Amygdala (tissue), 56 donors: ENCODE data around the gene EPB41L5.
"Not testable (repeated sequence)": the region's sequence is repeated elsewhere in the genome, so short reads cannot be mapped to it uniquely, and the experiment has no call there.

Source experiments
- DNase-seq, 56 donors: peaks; one replicate each; lab custom pipeline; 2025; lab: John Stamatoyannopoulos, UW

The EPB41L5 gene

DNA sequence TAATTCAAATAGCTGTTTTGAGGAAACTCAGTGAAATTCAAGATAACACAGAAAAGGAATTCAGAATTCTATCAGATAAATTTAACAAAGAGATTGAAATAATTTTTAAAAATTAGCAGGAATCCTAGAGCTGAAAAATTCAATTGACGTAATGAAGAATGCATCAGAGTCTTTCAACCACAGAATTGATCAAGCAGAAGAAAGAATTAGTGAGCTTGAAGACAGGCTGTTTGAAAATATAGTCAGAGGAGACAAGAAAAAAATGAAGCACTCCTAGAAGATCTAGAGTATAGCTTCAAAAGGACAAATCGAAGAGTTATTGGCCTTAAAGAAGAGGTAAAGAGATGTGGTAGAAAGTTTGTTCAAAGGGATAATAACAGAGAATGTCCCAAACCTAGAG, 122.1 kb downstream of the EPB41L5 start:
- not testable (repeated sequence) for DNase-seq

DNA sequence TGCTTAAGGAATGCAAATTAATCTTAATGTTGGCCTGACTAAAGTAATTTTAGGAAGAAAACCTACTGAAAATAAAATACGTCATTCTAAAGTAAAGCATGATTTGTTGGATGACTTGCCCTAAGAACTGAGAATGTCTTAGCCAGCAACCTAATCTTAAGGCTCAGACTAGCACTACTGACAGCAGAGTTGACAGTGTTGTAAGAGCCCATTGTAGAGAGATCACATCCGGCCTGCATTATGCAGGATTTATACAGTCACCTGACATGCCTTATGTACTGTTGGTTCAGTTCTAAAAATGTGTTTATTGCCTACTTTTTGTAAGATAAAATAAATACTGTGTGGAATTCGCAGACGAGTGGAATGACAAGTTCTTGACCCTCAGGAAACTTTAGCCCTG, 128.0 kb downstream of the EPB41L5 start:
- no peak for DNase-seq

DNA sequence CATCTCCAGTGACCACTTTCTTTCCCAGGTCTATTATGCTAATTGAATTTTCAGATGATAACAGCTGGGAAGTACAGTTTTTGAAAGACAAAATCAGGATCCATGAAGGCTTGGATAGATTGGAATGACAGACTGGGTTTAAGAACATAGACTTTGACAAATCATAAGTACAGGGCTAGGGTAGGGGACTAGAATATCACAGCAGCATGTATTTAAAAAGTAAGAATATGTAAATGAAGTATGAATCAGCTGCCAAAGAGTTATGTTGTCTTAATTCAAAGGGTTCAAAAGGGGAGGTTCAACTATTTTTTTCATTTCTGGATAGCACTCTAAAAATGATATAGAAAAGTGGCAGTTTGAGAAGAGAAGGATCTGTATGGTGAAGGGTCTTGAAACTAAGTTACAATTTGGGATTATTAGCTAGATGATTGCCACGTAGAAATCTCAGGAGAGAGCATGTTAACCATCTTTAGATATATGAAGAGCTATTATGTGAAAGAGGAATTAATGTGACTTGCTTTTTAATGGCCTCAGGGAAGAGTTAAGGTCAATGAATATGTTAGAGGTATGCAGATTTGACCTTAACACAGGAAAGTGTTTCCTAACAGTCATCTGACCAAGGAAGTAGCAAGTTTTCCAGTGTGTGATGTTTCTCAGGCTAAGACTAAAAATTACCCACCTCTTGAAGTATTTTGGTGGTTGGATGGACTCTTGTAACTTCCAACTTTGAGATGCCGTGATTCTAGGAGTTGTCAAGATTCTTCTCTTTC, 128.6 kb downstream of the EPB41L5 start:
- no peak for DNase-seq

DNA sequence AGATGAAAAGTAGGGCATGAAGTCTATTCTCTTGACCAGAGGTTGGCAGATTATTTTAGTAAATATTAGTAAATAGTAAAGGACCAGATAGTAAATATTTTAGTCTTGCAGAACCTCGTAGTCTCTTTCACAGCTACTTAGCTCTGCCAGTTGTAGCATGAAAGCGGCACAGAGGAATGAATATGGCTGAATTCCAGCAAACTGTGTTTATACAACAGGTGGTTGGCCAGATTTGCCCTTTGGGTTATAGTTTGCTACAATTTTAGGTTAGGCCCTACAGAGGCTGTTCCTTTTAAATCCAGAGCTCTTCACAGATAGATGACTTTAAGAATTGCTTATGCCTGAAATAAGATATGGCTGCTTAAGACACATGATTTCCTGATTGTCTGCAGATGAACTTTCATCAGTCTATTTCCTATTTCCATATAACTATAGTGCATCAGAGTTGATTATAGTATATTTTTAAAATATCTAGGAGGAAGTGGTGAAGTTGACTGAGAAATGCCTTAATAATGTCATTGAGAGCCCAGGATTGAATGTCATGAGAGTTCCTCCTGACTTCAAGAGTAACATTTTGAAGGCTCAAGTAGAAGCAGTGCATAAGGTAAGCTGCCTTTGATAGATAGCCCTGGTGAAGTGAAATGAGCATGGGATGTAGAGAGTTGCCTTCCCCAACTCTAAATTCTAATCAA, 129.8 kb downstream of the EPB41L5 start:
- no peak for DNase-seq

DNA sequence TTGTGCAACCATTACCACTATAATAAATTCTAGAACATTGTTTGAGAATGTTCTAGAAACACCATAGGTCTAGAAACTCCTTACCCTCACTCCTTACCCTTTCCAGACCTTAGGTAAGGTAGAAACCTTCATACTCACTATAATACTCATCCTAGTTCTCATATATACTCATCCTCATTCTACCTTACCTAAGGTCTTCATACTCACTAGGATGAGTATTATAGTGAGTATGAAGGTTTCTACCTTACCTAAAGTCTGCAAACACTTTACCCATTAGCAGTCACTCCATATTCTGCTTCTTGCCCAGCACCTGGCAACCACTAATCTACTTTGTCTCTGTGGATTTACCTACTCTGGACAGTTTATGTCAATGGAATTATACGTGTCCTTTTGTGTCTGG, 135.4 kb downstream of the EPB41L5 start:
- no peak for DNase-seq

DNA sequence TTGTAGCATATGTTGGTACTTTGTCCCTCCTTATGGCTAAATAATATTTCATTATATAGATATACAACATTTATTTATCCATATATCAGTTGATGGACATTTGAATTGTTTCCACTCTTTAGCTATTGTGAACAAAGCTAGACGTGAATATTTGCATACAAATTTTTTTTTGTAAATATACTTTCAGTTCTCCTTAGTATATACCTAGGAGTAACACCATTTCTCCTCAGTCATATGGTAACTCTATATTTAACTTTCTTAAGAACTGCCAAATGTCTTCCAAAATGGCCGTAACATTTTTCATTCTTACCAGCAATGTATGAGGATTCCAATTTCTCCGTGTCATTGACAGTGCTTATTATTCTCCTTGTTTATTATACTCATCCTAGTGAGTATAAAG, 135.8 kb downstream of the EPB41L5 start:
- no peak for DNase-seq

DNA sequence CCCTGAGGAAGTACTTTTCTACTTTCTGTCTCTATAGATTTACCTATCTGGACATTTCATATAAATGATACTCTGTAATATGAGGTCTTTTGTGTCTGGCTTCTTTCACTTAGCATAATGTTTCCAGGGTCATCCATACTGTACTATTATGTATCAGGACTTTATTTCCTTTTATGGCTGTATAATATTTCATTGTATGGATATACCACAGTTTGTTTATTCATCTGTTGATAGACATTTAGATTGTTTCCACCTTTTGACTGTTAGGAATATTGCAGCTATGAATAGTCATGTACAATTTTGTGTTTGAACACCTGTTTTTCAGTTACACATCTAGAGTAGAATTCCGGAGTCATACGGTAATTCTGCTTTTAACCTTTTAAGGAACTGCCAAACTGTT, 136.5 kb downstream of the EPB41L5 start:
- no peak for DNase-seq

DNA sequence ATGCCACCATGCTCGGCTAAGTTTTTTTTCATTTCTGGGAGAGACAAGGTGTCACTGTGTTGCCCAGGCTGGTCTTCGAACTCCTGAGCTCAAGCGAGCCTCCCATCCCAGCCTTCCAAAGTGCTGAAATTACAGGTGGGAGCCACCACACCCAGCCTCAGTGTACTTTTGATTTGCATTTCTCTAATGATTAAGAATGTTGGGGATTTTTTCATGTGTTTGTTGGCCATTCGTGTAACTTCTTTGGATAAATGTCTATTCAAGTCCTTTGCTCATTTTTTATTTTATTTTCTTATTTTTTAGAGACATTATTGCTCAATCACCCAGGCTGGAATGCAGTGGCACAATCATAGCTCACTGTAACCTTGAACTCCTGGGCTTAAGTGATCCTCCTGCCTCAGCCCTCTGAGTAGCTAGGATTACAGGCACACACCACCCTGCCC, 137.2 kb downstream of the EPB41L5 start:
- no peak for DNase-seq

DNA sequence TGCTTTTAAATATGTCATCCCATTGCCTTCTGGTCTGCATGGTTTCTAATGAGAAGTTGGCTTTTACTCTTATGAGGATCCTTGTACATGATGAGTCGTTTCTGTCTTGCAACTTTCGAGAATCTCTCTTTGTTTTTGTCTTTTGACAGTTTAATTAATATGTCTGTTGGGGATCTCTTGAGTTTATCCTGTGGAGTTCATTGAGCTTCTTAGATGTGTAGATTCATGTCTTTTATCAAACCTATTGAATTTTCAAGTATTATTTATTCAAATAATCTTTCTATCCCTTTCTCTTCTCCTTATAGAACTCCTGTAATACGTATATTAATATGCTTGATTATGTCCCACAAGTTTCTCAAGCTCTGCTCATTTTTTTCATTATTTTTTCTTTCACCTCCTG, 142.4 kb downstream of the EPB41L5 start:
- DNase-seq = no peak

DNA sequence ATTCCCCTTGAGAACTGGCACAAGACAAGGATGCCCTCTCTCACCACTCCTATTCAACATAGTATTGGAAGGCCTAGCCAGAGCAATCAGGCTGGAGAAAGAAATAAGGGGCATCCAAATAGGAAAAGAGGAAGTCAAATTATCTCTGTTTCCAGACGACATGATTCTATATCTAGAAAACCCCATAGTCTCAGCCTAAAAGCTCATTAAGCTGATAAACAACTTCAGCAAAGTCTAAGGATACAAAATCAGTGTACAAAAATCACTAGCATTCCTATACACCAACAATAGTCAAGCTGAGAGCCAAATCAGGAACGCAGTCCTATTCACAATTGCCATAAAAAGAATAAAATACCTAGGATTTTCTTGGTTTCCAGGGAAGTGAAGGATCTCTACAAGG, 145.8 kb downstream of the EPB41L5 start:
- not testable (repeated sequence) for DNase-seq

DNA sequence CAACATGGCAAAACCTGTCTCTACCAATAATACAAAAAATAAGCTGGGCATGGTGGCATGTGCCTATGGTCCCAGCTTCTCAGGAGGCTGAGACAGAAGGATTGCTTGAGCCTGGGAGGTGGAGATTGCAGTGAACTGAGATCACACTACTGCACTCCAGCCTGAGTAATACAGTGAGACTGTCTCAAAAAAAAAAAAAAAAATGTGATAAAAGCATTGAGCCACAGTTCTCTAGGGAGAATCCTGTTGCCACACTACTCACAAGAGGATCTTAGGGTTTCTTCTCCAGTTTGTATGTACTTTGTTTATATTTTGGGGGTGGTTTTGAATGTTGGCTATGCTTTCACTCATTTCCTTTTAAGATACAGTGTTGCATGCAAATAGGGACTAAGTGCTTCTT, 148.3 kb downstream of the EPB41L5 start:
- no peak for DNase-seq

DNA sequence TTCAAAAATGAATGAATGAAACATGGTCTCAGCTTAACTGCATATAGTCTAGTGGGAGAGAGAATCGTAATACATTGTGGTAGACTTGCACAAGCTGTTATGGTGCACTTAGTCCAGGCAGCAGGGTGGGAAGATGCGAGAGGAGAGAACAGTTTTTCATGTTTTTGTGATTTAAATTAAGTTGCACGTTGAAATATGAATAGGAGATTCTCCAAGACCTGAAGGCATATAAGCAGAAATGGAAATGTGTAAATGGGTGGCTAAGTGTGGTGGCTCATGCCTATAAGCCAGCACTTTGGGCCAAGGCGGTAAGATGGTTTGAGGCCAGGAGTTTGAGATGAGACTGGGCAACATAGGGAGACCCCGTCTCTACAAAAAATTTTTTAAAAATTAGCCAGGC, 149.8 kb downstream of the EPB41L5 start:
- no peak for DNase-seq

DNA sequence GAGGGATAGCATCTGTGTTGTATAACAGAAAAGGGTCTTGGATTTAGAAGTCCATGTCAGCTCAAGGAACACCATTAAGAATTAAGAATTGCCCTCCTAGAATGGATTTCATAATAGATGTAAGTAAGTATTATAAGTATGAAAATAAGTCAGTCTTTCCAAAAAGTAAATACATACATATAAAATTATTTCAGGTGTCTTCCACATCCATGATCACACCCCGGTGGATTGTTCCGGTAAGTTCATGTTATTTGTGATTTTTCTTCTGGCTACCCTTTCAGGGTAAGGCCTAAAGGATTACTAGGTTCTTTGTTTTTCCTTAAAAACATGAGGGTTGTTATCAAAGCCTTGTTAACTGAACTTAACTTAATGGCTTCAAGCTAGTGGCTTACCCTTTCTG, 154.4 kb downstream of the EPB41L5 start:
- DNase-seq = no peak

DNA sequence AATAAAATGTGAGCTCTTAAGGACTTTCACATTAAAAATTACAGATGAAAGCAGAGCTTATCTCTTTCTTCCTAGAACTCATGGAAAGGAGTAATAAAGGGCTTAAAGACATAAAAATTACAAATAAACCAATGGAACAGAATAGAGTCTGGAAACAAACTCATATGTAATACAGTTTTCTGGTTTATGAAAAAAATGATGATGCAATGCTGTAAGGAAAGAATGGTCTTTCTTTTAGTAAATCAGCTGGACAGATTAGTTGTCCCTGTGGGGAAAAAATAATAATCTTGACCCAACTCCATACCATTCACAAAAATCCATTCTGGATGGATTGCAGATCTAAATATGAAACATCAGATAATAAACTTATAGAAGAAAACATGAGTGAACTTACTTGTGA, 156.1 kb downstream of the EPB41L5 start:
- DNase-seq = no peak

DNA sequence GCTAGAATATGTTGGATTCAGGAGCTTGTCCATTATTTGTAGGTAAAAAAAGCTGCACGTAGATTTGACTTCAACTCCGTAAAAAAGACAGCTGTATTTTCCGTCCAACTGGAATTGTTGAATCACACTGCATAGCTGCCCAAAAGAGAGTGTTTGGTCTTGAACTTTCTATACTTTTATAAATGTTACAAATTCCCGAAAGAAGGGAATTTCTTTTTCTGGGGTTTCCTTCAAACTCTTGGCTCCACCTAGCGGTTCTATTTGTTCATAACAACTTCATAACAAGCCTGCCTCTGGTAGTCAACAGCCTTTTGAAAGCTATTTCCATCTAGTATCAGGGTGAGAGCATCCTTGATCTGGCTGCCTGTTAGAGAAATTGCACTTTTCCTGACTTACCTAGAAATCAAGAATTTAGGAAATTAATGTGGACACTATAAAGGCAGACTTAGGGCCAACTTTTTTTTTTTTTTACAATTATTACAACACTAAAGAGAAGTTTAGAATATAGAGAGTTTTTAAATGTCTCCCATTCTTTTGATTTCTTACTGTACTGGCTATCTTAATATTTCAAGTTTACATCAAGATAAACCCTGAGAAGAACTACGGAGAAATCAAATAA, 162.2 kb downstream of the EPB41L5 start:
- DNase-seq = peak in 6 of 56 donors; percentile 1 to 79 (median 22)

DNA sequence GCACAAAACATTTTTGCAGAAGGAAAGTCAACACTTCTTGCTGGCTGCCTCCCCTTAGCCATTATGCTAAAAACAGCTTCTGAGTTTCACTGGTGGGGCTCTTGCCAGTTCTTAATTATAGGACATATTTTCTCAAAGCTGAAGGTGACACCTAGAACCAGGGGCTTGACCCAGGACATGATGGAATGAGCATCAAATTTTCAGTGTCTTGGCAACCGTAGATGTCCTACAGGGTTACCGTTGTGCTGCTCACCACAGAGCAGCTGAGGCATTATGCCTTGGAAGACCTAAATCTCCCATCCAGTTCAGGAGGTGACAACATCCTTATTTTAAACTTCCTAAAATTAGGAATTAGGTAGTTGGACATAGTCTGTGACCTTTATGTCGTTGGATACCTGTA, 163.6 kb downstream of the EPB41L5 start:
- DNase-seq = no peak

DNA sequence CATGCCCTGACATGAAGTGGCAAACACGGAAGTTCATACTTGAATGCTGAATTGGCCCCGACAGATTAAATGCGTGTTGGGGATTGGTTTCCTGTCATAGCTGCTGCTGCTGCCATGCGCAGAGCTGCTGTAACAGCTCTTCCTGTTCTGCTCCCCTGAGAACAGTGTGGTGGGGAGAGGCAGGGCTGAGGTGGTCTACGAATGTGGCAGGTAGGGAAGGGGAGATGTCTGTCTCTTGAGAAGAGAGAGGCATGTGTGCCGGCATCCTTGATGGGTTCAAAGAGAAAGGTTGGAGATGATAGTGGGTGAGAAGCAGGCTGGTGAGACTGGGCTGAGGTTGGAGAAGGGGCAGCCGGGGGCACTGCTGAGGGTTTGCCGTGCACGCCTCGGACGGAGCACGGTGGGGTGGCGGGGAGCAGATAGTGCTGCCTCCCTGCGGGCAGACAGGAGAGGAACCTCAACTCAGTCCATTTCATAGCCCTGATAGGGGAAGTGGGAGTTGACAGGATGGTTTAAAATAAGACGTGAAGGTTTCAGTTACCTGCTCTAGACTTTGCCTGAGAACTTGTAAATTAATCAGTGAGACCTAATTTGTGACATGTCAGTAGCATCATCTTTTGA, 164.2 kb downstream of the EPB41L5 start:
- peak in 1 of 56 donors; percentile 6 for DNase-seq

DNA sequence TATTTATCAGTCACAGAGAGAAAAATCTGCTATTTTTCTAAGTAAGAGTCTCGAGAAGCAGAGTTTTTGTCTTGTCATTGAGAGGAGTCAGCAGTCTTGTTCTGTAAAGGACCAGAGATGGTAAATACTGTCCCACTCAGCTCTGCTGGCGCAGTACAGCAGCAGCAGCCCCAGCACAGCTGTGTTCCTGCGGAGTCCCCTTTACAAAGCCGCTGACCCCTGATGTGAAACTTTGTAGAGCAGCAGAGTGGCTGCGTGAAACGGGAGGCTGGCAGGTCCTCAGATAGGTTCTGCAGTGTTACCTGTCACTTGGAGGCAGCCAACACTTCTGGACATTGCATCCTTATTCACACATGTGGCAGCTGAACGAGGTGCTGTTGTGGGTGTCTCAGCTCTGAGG, 165.1 kb downstream of the EPB41L5 start:
- DNase-seq = no peak

DNA sequence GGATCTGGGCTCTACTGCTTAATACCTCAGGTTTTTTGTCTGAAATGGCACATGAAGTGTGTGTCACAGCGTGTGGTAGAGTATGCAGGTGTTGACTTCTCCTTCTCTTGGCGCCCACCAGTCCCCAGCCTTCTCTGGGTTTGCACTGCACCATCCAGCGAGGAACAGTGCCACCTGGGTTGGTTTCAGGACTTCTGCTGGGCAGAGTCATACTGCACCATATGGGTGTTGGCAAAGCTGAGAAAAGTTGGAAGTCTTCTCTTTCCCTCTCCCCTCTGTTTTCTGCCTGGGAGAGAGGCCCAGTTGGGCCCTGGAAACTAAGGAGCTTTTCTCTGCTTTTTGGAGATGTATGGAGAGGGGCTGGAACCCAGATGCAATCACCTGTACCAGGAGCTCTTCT, 166.5 kb downstream of the EPB41L5 start:
- DNase-seq = no peak

DNA sequence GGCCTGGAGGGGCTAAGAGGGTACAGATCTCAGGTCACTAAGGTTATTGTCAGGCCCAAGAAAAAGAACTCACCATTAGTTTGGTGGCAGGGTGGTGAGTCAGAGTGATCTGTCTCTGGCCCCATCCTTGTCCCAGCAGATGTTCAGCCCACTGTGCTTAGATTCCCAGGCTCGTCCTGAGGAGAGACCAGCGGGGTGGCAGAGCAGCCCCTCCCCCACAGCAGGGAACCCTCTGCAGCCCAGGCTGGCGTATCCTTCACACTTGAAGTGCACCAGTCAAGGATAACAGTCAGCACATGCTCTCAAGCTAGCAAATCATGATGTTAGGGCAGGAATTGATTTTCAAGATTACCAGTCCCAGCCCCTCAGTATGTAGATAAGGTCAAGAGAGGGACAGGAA, 167.2 kb downstream of the EPB41L5 start:
- no peak for DNase-seq

DNA sequence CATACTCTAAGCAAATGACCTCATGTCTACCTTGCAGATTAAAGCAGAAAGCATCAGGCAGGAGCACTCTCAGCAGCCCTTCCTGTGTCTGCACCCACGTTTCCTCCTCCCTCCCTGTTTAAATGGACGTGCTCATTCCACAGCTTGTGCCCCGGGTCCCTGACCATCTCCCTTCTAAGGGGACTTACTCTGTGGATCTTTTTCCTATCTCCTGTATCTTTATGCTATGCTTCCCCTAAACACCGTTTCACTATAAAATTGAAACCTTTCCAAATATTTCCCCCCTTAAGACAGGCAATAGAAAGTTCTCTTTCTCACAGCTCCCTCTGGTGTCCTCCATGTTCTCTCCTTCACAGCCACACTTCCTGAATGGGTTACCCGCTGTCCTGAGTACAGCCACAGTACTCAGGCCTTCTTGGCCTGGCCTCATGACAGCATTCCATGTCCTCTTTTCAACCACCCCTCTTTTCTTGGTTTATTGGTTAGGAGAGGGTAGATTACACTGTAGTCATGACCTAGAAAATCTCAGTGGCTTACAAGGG, 169.2 kb downstream of the EPB41L5 start:
- DNase-seq = no peak
